Measurements from ENCODE around the gene CREBBP. TPM values are rescaled to one million over a fixed set of nuclear protein-coding genes. Genes with fewer than 3 reads are reported as not detected.
"Not testable (repeated sequence)": the region's sequence is repeated elsewhere in the genome, so short reads cannot be mapped to it uniquely, and the experiment has no call there.

Gene CREBBP
- 26.4 and 32.9 TPM in 2 replicates for total RNA-seq (2014; rRNA removed; shearing (Covaris generic); ENCODE audit: low replicate concordance)

GRCh38 chr16:3880623-3881498 lies at the start of gene CREBBP:
Gene CREBBP (minus strand): TSS chr16:3880713. CDS start chr16:3879916, 797 bp downstream.
- no peaks in the 10 kb centered on the region for H3K27me3 ChIP-seq (ENCODE audit: low read length)
- peaks cover 39% of the 10 kb centered on the region for H3K79me2 ChIP-seq (ENCODE audit: low read length)
- peak; percentile 97 for DNase-seq
- peak within 1 kb of the TSS; percentile 83 for H3K9ac ChIP-seq (ENCODE audit: low read length)
- peaks cover 31% of the 10 kb centered on the region; the same call in 1 of the 2 replicates for H4K20me1 ChIP-seq (ENCODE audit: insufficient read depth, low read depth, low read length)
- no peak within 1 kb of the TSS for H3K27ac ChIP-seq (ENCODE audit: low read length)
- no peaks in the 10 kb centered on the region for H3K9me3 ChIP-seq (ENCODE audit: low read length)
- H3K9me2 ChIP-seq (replicated peaks; ENCODE audit: insufficient read depth, low read length), result no peaks in the 10 kb centered on the region
- peaks cover 26% of the 10 kb centered on the region for H3K4me1 ChIP-seq (ENCODE audit: low read length)
- H2AFZ ChIP-seq (ENCODE audit: low read length), result peak within 1 kb of the TSS; percentile 73; the same call in 1 of the 2 replicates
- H3K36me3 ChIP-seq (ENCODE audit: insufficient read depth, low read length), result peaks cover 9% of the 10 kb centered on the region; the same call in 1 of the 2 replicates
- H3K4me2 ChIP-seq (ENCODE audit: low read depth, low read length, poor library complexity, severe bottlenecking), result peak within 1 kb of the TSS; percentile 84
- H3K4me3 ChIP-seq (ENCODE audit: low read length), result peak within 1 kb of the TSS; percentile 81

- H3K4me3 ChIP-seq (ENCODE audit: low read length); DNase-seq; H4K20me1 ChIP-seq (ENCODE audit: insufficient read depth, low read depth, low read length); H3K36me3 ChIP-seq (ENCODE audit: insufficient read depth, low read length); H3K4me2 ChIP-seq (ENCODE audit: low read depth, low read length, poor library complexity, severe bottlenecking); H3K27ac ChIP-seq (ENCODE audit: low read length); H3K27me3 ChIP-seq (ENCODE audit: low read length); H3K4me1 ChIP-seq (ENCODE audit: low read length); H3K9me2 ChIP-seq (replicated peaks; ENCODE audit: insufficient read depth, low read length); H3K9ac ChIP-seq (ENCODE audit: low read length); H3K9me3 ChIP-seq (ENCODE audit: low read length); H2AFZ ChIP-seq (ENCODE audit: low read length); H3K79me2 ChIP-seq (ENCODE audit: low read length): not testable (repeated sequence)
Measured at GRCh38 chr16:3927147-3927546, 46.6 kb upstream of the CREBBP start.

GRCh38 chr16:3924763-3925162 lies 44.2 kb upstream of the CREBBP start:
- H3K9me3 ChIP-seq (ENCODE audit: low read length), result no peaks in the 10 kb centered on the region
- H3K36me3 ChIP-seq (ENCODE audit: insufficient read depth, low read length), result no peaks in the 10 kb centered on the region
- H3K4me1 ChIP-seq (ENCODE audit: low read length), result no peaks in the 10 kb centered on the region
- no peak for DNase-seq
- H3K27me3 ChIP-seq (ENCODE audit: low read length), result no peaks in the 10 kb centered on the region
- no peak overlapping the region for H3K4me2 ChIP-seq (ENCODE audit: low read depth, low read length, poor library complexity, severe bottlenecking)
- no peaks in the 10 kb centered on the region for H3K9me2 ChIP-seq (replicated peaks; ENCODE audit: insufficient read depth, low read length)
- no peak overlapping the region for H3K9ac ChIP-seq (ENCODE audit: low read length)
- no peak overlapping the region for H3K27ac ChIP-seq (ENCODE audit: low read length)
- no peaks in the 10 kb centered on the region for H4K20me1 ChIP-seq (ENCODE audit: insufficient read depth, low read depth, low read length)
- no peaks in the 10 kb centered on the region for H3K79me2 ChIP-seq (ENCODE audit: low read length)
- no peak overlapping the region for H2AFZ ChIP-seq (ENCODE audit: low read length)
- no peak overlapping the region for H3K4me3 ChIP-seq (ENCODE audit: low read length)

GRCh38 chr16:3922241-3922640 lies 41.7 kb upstream of the CREBBP start:
- no peaks in the 10 kb centered on the region for H4K20me1 ChIP-seq (ENCODE audit: insufficient read depth, low read depth, low read length)
- no peak overlapping the region for H3K4me3 ChIP-seq (ENCODE audit: low read length)
- DNase-seq, result no peak
- no peaks in the 10 kb centered on the region for H3K36me3 ChIP-seq (ENCODE audit: insufficient read depth, low read length)
- H3K9ac ChIP-seq (ENCODE audit: low read length), result no peak overlapping the region
- no peaks in the 10 kb centered on the region for H3K27me3 ChIP-seq (ENCODE audit: low read length)
- no peak overlapping the region for H2AFZ ChIP-seq (ENCODE audit: low read length)
- no peaks in the 10 kb centered on the region for H3K79me2 ChIP-seq (ENCODE audit: low read length)
- no peak overlapping the region for H3K4me2 ChIP-seq (ENCODE audit: low read depth, low read length, poor library complexity, severe bottlenecking)
- H3K27ac ChIP-seq (ENCODE audit: low read length), result no peak overlapping the region
- H3K4me1 ChIP-seq (ENCODE audit: low read length), result no peaks in the 10 kb centered on the region
- no peaks in the 10 kb centered on the region for H3K9me2 ChIP-seq (replicated peaks; ENCODE audit: insufficient read depth, low read length)
- H3K9me3 ChIP-seq (ENCODE audit: low read length), result no peaks in the 10 kb centered on the region

GRCh38 chr16:3920206-3920605 lies 39.7 kb upstream of the CREBBP start:
- Histone ChIP-seq H3K4me3 (ENCODE audit: low read length) (no peak overlapping the region), H3K27me3 (ENCODE audit: low read length) (no peaks in the 10 kb centered on the region), H3K9ac (ENCODE audit: low read length) (no peak overlapping the region), H4K20me1 (ENCODE audit: insufficient read depth, low read depth, low read length) (no peaks in the 10 kb centered on the region), H3K4me1 (ENCODE audit: low read length) (no peaks in the 10 kb centered on the region), H3K9me3 (ENCODE audit: low read length) (no peaks in the 10 kb centered on the region), H3K4me2 (ENCODE audit: low read depth, low read length, poor library complexity, severe bottlenecking) (no peak overlapping the region), H2AFZ (ENCODE audit: low read length) (no peak overlapping the region), H3K9me2 (replicated peaks; ENCODE audit: insufficient read depth, low read length) (no peaks in the 10 kb centered on the region), H3K36me3 (ENCODE audit: insufficient read depth, low read length) (no peaks in the 10 kb centered on the region), H3K27ac (ENCODE audit: low read length) (no peak overlapping the region), H3K79me2 (ENCODE audit: low read length) (no peaks in the 10 kb centered on the region)
- no peak for DNase-seq

GRCh38 chr16:3919413-3919812 lies 38.9 kb upstream of the CREBBP start:
- no peak for DNase-seq
- no peak overlapping the region for H3K9ac ChIP-seq (ENCODE audit: low read length)
- no peaks in the 10 kb centered on the region for H3K4me1 ChIP-seq (ENCODE audit: low read length)
- H3K9me3 ChIP-seq (ENCODE audit: low read length), result no peaks in the 10 kb centered on the region
- H3K4me3 ChIP-seq (ENCODE audit: low read length), result no peak overlapping the region
- no peak overlapping the region for H3K27ac ChIP-seq (ENCODE audit: low read length)
- no peaks in the 10 kb centered on the region for H3K79me2 ChIP-seq (ENCODE audit: low read length)
- no peaks in the 10 kb centered on the region for H3K36me3 ChIP-seq (ENCODE audit: insufficient read depth, low read length)
- no peak overlapping the region for H3K4me2 ChIP-seq (ENCODE audit: low read depth, low read length, poor library complexity, severe bottlenecking)
- no peak overlapping the region for H2AFZ ChIP-seq (ENCODE audit: low read length)
- H3K27me3 ChIP-seq (ENCODE audit: low read length), result no peaks in the 10 kb centered on the region
- no peaks in the 10 kb centered on the region for H4K20me1 ChIP-seq (ENCODE audit: insufficient read depth, low read depth, low read length)
- no peaks in the 10 kb centered on the region for H3K9me2 ChIP-seq (replicated peaks; ENCODE audit: insufficient read depth, low read length)

GRCh38 chr16:3915426-3916260 lies 35.1 kb upstream of the CREBBP start:
- Histone ChIP-seq H3K27me3 (ENCODE audit: low read length) (no peaks in the 10 kb centered on the region), H3K4me3 (ENCODE audit: low read length) (no peak overlapping the region), H3K4me2 (ENCODE audit: low read depth, low read length, poor library complexity, severe bottlenecking) (no peak overlapping the region), H3K9ac (ENCODE audit: low read length) (no peak overlapping the region), H3K4me1 (ENCODE audit: low read length) (no peaks in the 10 kb centered on the region), H3K9me3 (ENCODE audit: low read length) (no peaks in the 10 kb centered on the region), H4K20me1 (ENCODE audit: insufficient read depth, low read depth, low read length) (no peaks in the 10 kb centered on the region), H3K36me3 (ENCODE audit: insufficient read depth, low read length) (no peaks in the 10 kb centered on the region), H3K27ac (ENCODE audit: low read length) (no peak overlapping the region), H3K79me2 (ENCODE audit: low read length) (no peaks in the 10 kb centered on the region), H3K9me2 (replicated peaks; ENCODE audit: insufficient read depth, low read length) (no peaks in the 10 kb centered on the region), H2AFZ (ENCODE audit: low read length) (no peak overlapping the region)
- no peak for DNase-seq

GRCh38 chr16:3912897-3913296 lies 32.4 kb upstream of the CREBBP start:
- Histone ChIP-seq H3K4me2 (ENCODE audit: low read depth, low read length, poor library complexity, severe bottlenecking) (no peak overlapping the region), H3K9me3 (ENCODE audit: low read length) (no peaks in the 10 kb centered on the region), H2AFZ (ENCODE audit: low read length) (no peak overlapping the region), H3K4me3 (ENCODE audit: low read length) (no peak overlapping the region), H3K27me3 (ENCODE audit: low read length) (no peaks in the 10 kb centered on the region), H4K20me1 (ENCODE audit: insufficient read depth, low read depth, low read length) (no peaks in the 10 kb centered on the region), H3K27ac (ENCODE audit: low read length) (no peak overlapping the region), H3K9ac (ENCODE audit: low read length) (no peak overlapping the region), H3K79me2 (ENCODE audit: low read length) (no peaks in the 10 kb centered on the region), H3K36me3 (ENCODE audit: insufficient read depth, low read length) (no peaks in the 10 kb centered on the region), H3K9me2 (replicated peaks; ENCODE audit: insufficient read depth, low read length) (no peaks in the 10 kb centered on the region), H3K4me1 (ENCODE audit: low read length) (no peaks in the 10 kb centered on the region)
- DNase-seq, result no peak

All from Karpas-422 (cell line).